ENCODE measurements around the gene C15orf62. TPM values are rescaled to one million over a fixed set of nuclear protein-coding genes. Genes with fewer than 3 reads are reported as not detected.

The C15orf62 gene
- polyA plus RNA-seq, 1 experiment = 0.05 TPM

- ChIA-PET CTCF (interaction anchor here (0.6 kb wide), 1 partner anchor 59 kb away, joined by 3 read pairs; no protein-coding TSS in a partner anchor), POLR2A (no interaction called here)
- Histone ChIP-seq H3K27me3 (ENCODE audit: control insufficient read depth, insufficient read depth, low read length) (no peaks in the 10 kb centered on the region), H3K4me3 (ENCODE audit: low read depth, low read length) (peak overlapping the region; percentile 98), H3K27ac (ENCODE audit: low read depth, low read length) (no peak overlapping the region), H3K9me3 (ENCODE audit: control insufficient read depth, insufficient read depth, low read length) (no peaks in the 10 kb centered on the region; the same call in 1 of the 2 replicates)
- no peak for DNase-seq (ENCODE audit: low read depth, low spot score)
- TF ChIP-seq, protein P1, sequence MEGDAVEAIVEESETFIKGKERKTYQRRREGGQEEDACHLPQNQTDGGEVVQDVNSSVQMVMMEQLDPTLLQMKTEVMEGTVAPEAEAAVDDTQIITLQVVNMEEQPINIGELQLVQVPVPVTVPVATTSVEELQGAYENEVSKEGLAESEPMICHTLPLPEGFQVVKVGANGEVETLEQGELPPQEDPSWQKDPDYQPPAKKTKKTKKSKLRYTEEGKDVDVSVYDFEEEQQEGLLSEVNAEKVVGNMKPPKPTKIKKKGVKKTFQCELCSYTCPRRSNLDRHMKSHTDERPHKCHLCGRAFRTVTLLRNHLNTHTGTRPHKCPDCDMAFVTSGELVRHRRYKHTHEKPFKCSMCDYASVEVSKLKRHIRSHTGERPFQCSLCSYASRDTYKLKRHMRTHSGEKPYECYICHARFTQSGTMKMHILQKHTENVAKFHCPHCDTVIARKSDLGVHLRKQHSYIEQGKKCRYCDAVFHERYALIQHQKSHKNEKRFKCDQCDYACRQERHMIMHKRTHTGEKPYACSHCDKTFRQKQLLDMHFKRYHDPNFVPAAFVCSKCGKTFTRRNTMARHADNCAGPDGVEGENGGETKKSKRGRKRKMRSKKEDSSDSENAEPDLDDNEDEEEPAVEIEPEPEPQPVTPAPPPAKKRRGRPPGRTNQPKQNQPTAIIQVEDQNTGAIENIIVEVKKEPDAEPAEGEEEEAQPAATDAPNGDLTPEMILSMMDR (IDR thresholded peaks at IDR 0.05; ENCODE audit: low read depth, low read length) = no peak
Observed at GRCh38 chr15:40807888-40808461, 38.2 kb downstream of the C15orf62 start.

- H3K4me3 ChIP-seq (ENCODE audit: low read depth, low read length) = no peak overlapping the region
- H3K27ac ChIP-seq (ENCODE audit: low read depth, low read length) = no peak overlapping the region
- TF ChIP-seq, protein P1 (IDR thresholded peaks at IDR 0.05; ENCODE audit: low read depth, low read length) = no peak
- no peaks in the 10 kb centered on the region for H3K27me3 ChIP-seq (ENCODE audit: control insufficient read depth, insufficient read depth, low read length)
- no peak for DNase-seq (ENCODE audit: low read depth, low spot score)
- no peaks in the 10 kb centered on the region; the same call in 1 of the 2 replicates for H3K9me3 ChIP-seq (ENCODE audit: control insufficient read depth, insufficient read depth, low read length)
- CTCF ChIA-PET = no interaction called here
- POLR2A ChIA-PET = no interaction called here
Observed at GRCh38 chr15:40808861-40809450, 39.2 kb downstream of the C15orf62 start.

GRCh38 chr15:40812721-40813425 lies 43.1 kb downstream of the C15orf62 start:
- no peak overlapping the region for H3K4me3 ChIP-seq (ENCODE audit: low read depth, low read length)
- ChIA-PET CTCF (no interaction called here), POLR2A (no interaction called here)
- no peak for DNase-seq (ENCODE audit: low read depth, low spot score)
- TF ChIP-seq, protein P1 (IDR thresholded peaks at IDR 0.05; ENCODE audit: low read depth, low read length) = no peak
- no peaks in the 10 kb centered on the region for H3K9me3 ChIP-seq (ENCODE audit: control insufficient read depth, insufficient read depth, low read length)
- H3K27me3 ChIP-seq (ENCODE audit: control insufficient read depth, insufficient read depth, low read length) = no peaks in the 10 kb centered on the region
- no peak overlapping the region for H3K27ac ChIP-seq (ENCODE audit: low read depth, low read length)

- no peak overlapping the region for H3K27ac ChIP-seq (ENCODE audit: low read depth, low read length)
- ChIA-PET POLR2A (interaction anchor here (1.5 kb wide), 1 partner anchor 8 kb away, joined by 4 read pairs; the partner anchor contains the start of genes DNAJC17 and ZFYVE19), CTCF (no interaction called here)
- H3K9me3 ChIP-seq (ENCODE audit: control insufficient read depth, insufficient read depth, low read length) = no peaks in the 10 kb centered on the region
- DNase-seq (ENCODE audit: low read depth, low spot score) = no peak
- H3K27me3 ChIP-seq (ENCODE audit: control insufficient read depth, insufficient read depth, low read length) = no peaks in the 10 kb centered on the region
- TF ChIP-seq, protein P1 (IDR thresholded peaks at IDR 0.05; ENCODE audit: low read depth, low read length) = no peak
- no peak overlapping the region for H3K4me3 ChIP-seq (ENCODE audit: low read depth, low read length)
Observed at GRCh38 chr15:40815042-40815698, 45.4 kb downstream of the C15orf62 start.

All from AG04450 (cell line).